Stimulated activated CD8-positive, alpha-beta memory T cell treated with anti-CD3 and anti-CD28 coated beads, Interleukin-7, amount 100 ng/mL, for 4 hours (primary cell): ENCODE results near the gene GNRHR.
"Not testable (repeated sequence)": the region's sequence is repeated elsewhere in the genome, so short reads cannot be mapped to it uniquely, and the experiment has no call there.

Experiments
- DNase-seq, 2 donors: peaks; one replicate each; pipeline ENCODE4 v3.0.0-alpha.2; 2020; ENCODE audit warnings: low read depth in 2 of 2

GNRHR gene

GRCh38 chr4:67754288-67754687, at the start of gene GNRHR:
TSS of gene GNRHR (minus strand) at chr4:67754388. CDS start at chr4:67754335, 53 bp downstream.
- no peak for DNase-seq

- no peak for DNase-seq
Observed at GRCh38 chr4:67796810-67797209, 42.6 kb upstream of the GNRHR start.

- DNase-seq: no peak
Observed at GRCh38 chr4:67790721-67791120, 36.5 kb upstream of the GNRHR start.

GRCh38 chr4:67787311-67787710, 33.1 kb upstream of the GNRHR start:
- no peak for DNase-seq

- no peak for DNase-seq
Observed at GRCh38 chr4:67785528-67785927, 31.3 kb upstream of the GNRHR start.

- no peak for DNase-seq
Observed at GRCh38 chr4:67779631-67780030, 25.4 kb upstream of the GNRHR start.

GRCh38 chr4:67776746-67777145, 22.6 kb upstream of the GNRHR start:
- no peak for DNase-seq

- DNase-seq: no peak
Observed at GRCh38 chr4:67770422-67770821, 16.2 kb upstream of the GNRHR start.

GRCh38 chr4:67765928-67766327, 11.7 kb upstream of the GNRHR start:
- DNase-seq: no peak

GRCh38 chr4:67765401-67765800, 11.2 kb upstream of the GNRHR start:
- no peak for DNase-seq

GRCh38 chr4:67764183-67764582, 10.0 kb upstream of the GNRHR start:
- no peak for DNase-seq

GRCh38 chr4:67762086-67762485, 7.9 kb upstream of the GNRHR start:
- DNase-seq: no peak

- not testable (repeated sequence) for DNase-seq
Observed at GRCh38 chr4:67756991-67757390, 2.8 kb upstream of the GNRHR start.

- no peak for DNase-seq
Observed at GRCh38 chr4:67755974-67756373, 1.8 kb upstream of the GNRHR start.

GRCh38 chr4:67751260-67751659, 2.9 kb downstream of the GNRHR start:
- DNase-seq: no peak

- no peak for DNase-seq
Observed at GRCh38 chr4:67750691-67751090, 3.5 kb downstream of the GNRHR start.

- no peak for DNase-seq
Observed at GRCh38 chr4:67749286-67749685, 4.9 kb downstream of the GNRHR start.

GRCh38 chr4:67746797-67747495, 7.2 kb downstream of the GNRHR start:
- no peak for DNase-seq

GRCh38 chr4:67744561-67745283, 9.5 kb downstream of the GNRHR start:
- no peak for DNase-seq

- no peak for DNase-seq
Observed at GRCh38 chr4:67743194-67743593, 11.0 kb downstream of the GNRHR start.

- DNase-seq: no peak
Observed at GRCh38 chr4:67736262-67736661, 17.9 kb downstream of the GNRHR start.

GRCh38 chr4:67735325-67735724, 18.9 kb downstream of the GNRHR start:
- no peak for DNase-seq

GRCh38 chr4:67730511-67730910, 23.7 kb downstream of the GNRHR start:
- DNase-seq: not testable (repeated sequence)
